ENCODE results near the gene UNC13D.

UNC13D gene

DNA sequence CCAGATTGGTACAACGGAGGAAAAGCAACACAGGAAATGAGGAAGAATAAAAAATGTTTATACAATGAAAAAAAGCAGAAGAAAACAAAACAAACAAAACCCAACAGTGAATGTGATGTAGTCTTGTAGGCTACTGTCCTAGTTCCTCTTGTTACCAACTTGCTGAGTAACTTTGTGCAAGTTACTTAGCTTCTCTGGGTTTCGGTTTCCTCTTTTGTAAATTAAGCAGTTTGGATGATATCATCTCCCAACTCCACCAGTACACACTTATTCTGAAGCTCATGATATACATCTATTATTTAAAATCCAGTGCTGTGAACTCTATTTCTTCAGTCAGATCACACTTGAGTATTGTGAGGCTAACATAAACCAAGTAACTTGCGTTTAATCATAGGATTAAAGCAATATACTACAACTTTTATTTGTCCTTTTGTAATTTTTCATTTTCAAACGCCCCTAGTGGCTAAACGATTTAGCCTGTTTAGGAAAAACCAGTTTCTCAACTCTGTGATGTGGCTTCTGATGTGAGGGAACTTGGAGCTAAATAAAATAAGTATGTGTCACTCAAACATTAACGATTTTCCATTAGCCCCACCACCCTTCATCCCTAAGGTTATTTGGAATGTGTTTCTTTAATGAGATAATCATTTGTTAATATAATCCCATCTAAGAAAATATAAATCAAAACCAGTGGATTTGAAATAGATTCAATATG lies 61.0 kb downstream of the UNC13D start:
- TF ChIP-seq ZFX (IDR thresholded peaks at IDR 0.05): no peak
- TF ChIP-seq CTCF (conservative IDR thresholded peaks at IDR 0.05): peak; percentile 90
- H3K27ac ChIP-seq: peak overlapping the region; percentile 93

DNA sequence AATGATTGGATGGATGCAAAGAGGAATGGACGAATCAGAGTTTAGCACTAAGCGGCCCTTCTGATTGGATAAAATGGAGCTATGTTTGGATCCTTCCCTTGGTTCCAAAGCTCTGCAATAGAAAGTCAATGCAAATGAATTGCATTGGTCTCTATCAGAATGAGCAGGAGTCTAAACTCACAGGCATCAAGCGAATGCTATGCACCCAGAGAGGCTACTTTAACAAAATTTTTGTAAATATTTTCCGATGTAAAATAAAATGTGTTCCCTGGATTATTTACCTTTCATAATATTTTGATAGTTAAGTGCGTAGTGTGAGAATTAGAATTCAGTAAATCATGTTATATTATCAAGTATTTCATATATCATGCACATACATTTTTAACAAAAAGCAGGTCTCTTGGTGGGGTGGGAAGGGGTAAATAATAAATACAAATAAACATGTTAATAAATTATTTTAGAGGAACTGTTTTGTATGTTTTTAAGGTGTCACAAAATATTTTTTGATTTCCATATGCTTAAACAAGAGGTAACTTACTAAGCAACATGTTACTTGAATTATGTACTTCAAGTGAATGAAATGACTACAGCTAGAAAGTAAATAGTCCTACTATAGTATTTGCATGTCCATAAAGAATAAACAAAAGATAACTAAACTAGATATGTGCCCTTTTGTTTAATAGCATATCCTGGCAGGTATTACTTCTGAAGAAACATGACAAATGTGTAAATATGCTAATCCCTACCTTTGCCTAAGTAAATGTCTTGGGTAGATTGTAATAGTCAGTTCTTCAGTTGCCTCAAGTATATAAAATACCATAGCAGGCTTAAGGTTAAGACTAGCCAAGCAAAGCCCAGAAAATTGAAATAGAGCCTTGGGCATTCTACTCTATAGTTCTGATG lies 64.0 kb downstream of the UNC13D start:
- H3K27ac ChIP-seq: peak overlapping the region; percentile 97
- TF ChIP-seq CTCF (conservative IDR thresholded peaks at IDR 0.05) (no peak), ZFX (IDR thresholded peaks at IDR 0.05) (no peak)

- TF ChIP-seq CTCF (conservative IDR thresholded peaks at IDR 0.05) (peak; percentile 63), ZFX (IDR thresholded peaks at IDR 0.05) (peak; percentile 60; the same call in 1 of the 2 replicates)
Observed at GRCh38 chr17:75779250-75779986, 64.8 kb downstream of the UNC13D start.

DNA sequence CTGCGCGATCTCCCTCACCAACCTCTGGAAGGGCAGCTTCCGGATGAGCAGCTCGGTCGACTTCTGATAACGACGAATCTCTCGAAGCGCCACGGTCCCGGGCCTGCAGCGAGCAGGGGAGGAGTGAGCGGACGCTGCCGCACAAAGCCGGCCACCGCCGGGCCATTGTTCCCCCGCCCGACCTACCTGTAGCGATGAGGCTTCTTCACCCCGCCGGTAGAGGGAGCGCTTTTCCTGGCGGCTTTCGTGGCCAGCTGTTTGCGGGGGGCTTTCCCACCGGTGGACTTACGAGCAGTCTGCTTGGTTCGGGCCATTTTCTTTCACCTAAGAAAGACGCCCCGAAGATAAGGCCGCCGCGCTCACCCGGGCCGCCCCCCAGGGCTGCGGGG lies 65.3 kb downstream of the UNC13D start:
- H3K27ac ChIP-seq: peak overlapping the region; percentile 97
- TF ChIP-seq ZFX (IDR thresholded peaks at IDR 0.05): no peak
- peak; percentile 83 for TF ChIP-seq CTCF (conservative IDR thresholded peaks at IDR 0.05)

More at GRCh38 chr17:75779250-75779986, 64.8 kb downstream of the UNC13D start:
- peak overlapping the region; percentile 97 for H3K27ac ChIP-seq

GRCh38 chr17:75778066-75778860 lies 65.9 kb downstream of the UNC13D start:
- peak overlapping the region; percentile 97 for H3K27ac ChIP-seq

- H3K27ac ChIP-seq: no peak overlapping the region; the same call in 1 of the 2 replicates
Observed at GRCh38 chr17:75777296-75777922, 66.8 kb downstream of the UNC13D start.

More at GRCh38 chr17:75777296-75777922, 66.8 kb downstream of the UNC13D start:
- TF ChIP-seq ZFX (IDR thresholded peaks at IDR 0.05) (no peak), CTCF (conservative IDR thresholded peaks at IDR 0.05) (no peak)

Data from C4-2B (cell line).